ENCODE measurements around the gene IGLON5.
A peak's percentile ranks its signal among the peaks of the same experiment; 100 is the strongest.

Gene IGLON5

GRCh38 chr19:51321799-51322198 lies 10.4 kb downstream of the IGLON5 start:
- DNase-seq (ENCODE audit: low read depth): no peak
- TF ChIP-seq, protein P1, sequence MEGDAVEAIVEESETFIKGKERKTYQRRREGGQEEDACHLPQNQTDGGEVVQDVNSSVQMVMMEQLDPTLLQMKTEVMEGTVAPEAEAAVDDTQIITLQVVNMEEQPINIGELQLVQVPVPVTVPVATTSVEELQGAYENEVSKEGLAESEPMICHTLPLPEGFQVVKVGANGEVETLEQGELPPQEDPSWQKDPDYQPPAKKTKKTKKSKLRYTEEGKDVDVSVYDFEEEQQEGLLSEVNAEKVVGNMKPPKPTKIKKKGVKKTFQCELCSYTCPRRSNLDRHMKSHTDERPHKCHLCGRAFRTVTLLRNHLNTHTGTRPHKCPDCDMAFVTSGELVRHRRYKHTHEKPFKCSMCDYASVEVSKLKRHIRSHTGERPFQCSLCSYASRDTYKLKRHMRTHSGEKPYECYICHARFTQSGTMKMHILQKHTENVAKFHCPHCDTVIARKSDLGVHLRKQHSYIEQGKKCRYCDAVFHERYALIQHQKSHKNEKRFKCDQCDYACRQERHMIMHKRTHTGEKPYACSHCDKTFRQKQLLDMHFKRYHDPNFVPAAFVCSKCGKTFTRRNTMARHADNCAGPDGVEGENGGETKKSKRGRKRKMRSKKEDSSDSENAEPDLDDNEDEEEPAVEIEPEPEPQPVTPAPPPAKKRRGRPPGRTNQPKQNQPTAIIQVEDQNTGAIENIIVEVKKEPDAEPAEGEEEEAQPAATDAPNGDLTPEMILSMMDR (IDR thresholded peaks at IDR 0.05; ENCODE audit: low read depth, low read length, missing control alignments): no peak
- no peak overlapping the region for H3K4me3 ChIP-seq (ENCODE audit: low read depth, low read length)

DNA sequence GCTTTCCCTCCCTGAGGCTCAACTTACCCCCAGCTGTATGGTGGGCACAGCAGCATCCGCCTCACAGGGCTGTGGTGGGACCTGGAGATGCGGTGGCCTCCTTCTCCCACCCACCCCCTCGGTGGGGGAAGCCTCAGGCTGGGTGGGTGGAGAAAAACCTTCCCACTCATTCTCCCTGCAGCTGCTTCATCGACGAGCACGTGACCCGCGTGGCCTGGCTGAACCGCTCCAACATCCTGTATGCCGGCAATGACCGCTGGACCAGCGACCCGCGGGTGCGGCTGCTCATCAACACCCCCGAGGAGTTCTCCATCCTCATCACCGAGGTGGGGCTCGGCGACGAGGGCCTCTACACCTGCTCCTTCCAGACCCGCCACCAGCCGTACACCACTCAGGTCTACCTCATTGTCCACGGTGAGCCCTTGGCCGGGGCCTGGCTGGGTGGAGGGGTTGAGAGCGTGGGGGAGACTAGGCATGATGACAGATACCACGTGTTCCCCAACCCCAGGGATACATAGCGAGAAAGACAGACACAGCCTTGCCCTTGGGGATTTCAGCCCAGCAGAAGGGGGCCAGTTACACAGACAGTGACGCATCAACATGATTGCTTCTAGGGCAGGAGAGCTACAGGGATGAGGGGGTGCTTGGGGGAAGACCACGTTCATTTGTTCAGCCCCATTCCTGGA lies 12.2 kb downstream of the IGLON5 start:
- no peak for DNase-seq (ENCODE audit: low read depth)
- H3K4me3 ChIP-seq (ENCODE audit: low read depth, low read length): no peak overlapping the region
- TF ChIP-seq, protein P1 (IDR thresholded peaks at IDR 0.05; ENCODE audit: low read depth, low read length, missing control alignments): no peak

GRCh38 chr19:51324167-51324481 lies 12.7 kb downstream of the IGLON5 start:
- TF ChIP-seq, protein P1 (IDR thresholded peaks at IDR 0.05; ENCODE audit: low read depth, low read length, missing control alignments): no peak
- DNase-seq (ENCODE audit: low read depth): no peak
- H3K4me3 ChIP-seq (ENCODE audit: low read depth, low read length): no peak overlapping the region

- DNase-seq (ENCODE audit: low read depth): no peak
- TF ChIP-seq, protein P1 (IDR thresholded peaks at IDR 0.05; ENCODE audit: low read depth, low read length, missing control alignments): no peak
Observed at GRCh38 chr19:51325161-51325976, 13.9 kb downstream of the IGLON5 start.

GRCh38 chr19:51326216-51327065 lies 15.0 kb downstream of the IGLON5 start:
- DNase-seq (ENCODE audit: low read depth): no peak
- TF ChIP-seq, protein P1 (IDR thresholded peaks at IDR 0.05; ENCODE audit: low read depth, low read length, missing control alignments): no peak
- H3K4me3 ChIP-seq (ENCODE audit: low read depth, low read length): no peak overlapping the region

More at GRCh38 chr19:51325161-51325976, 13.9 kb downstream of the IGLON5 start:
- no peak overlapping the region for H3K4me3 ChIP-seq (ENCODE audit: low read depth, low read length)

DNA sequence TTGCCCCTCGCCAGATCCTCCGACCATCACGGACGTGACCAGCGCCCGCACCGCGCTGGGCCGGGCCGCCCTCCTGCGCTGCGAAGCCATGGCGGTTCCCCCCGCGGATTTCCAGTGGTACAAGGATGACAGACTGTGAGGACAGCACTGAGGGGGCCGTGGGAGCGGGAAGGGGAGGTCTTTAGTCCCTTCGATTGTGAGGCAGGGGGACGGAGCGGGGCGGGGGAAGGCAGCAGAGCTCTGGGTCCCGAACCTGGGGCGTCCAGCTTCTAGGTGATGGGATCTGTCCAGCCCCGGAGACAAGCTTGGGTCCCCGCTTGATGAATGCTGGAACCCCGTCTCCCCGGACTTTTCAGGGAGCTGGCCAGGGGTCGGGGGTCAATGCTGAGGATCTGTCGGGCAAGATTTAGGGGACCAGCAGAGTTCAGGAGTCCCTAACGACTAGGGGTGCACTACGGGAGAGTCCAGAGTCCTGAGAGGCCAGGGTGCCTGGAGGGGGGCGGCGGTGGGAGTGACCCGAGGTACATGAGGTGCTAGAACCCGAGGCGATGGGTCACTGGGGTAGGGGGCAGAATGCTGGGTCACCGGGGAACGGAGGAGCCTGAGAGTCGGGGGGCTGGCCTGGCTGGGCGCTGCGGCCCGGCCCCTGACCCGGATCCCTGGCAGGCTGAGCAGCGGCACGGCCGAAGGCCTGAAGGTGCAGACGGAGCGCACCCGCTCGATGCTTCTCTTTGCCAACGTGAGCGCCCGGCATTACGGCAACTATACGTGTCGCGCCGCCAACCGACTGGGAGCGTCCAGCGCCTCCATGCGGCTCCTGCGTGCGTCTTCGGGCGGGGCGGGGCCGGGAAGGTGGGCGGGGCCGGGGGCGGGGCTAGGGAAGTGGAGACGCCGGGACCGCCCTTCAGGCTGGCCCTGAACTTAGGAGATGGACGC lies 15.9 kb downstream of the IGLON5 start:
- TF ChIP-seq, protein P1 (IDR thresholded peaks at IDR 0.05; ENCODE audit: low read depth, low read length, missing control alignments): no peak
- no peak for DNase-seq (ENCODE audit: low read depth)
- peak overlapping the region; percentile 14; the same call in 1 of the 2 replicates for H3K4me3 ChIP-seq (ENCODE audit: low read depth, low read length)
